Right ventricle myocardium superior (tissue), 1 donor: Measurements from ENCODE around the gene CASR. TPM values are rescaled to one million over a fixed set of nuclear protein-coding genes. Genes with fewer than 3 reads are reported as not detected.

Source experiments
- ATAC-seq: fragments of 200-7000 bp; cut with Tn5 transposase; one replicate; pipeline ENCODE4 v1.9.1; 2020; ENCODE audit warnings: mild to moderate bottlenecking; ENCODE audit not compliant: poor library complexity
- DNase-seq: peaks from one replicate; pipeline ENCODE4 v3.0.0-alpha.2; 2020
- intact Hi-C: fragments of 100-400 bp; cut with DNase I; formaldehyde crosslinking; loops from one replicate; pipeline ENCODE4 v1.11.2; 2022
- total RNA-seq: library from RNA; stranded (reverse); fragmentation: NEBNext Ultra II Directional; extraction: Animal tissue kit (Norgen Biotek cat#: 25700); gene quantifications from one replicate; pipeline ENCODE4 v1.2.1, GENCODE V29; 2021
- donor health status: DM: no; HTN: yes; CAD: no; lungs with severe emphysema.

CASR gene
- total RNA-seq, 1 donor from 2014 or later = not detected

GRCh38 chr3:122318620-122319019 is 135.2 kb downstream of the CASR start:
- DNase-seq (no peak), ATAC-seq (no peak)
- intact Hi-C loops = no loop called here

GRCh38 chr3:122322095-122323075 is 138.9 kb downstream of the CASR start:
- intact Hi-C loops = no loop called here
- DNase-seq (no peak), ATAC-seq (no peak)

- DNase-seq (no peak), ATAC-seq (no peak)
- intact Hi-C loops = no loop called here
Measured at GRCh38 chr3:122324871-122325323, 141.4 kb downstream of the CASR start, which contains the start of gene CSTA. Gene CSTA (plus strand): TSS chr3:122325248. CDS start chr3:122325293, 45 bp downstream.

- intact Hi-C loops = no loop called here
- no peak for DNase-seq
- no peak for ATAC-seq
Measured at GRCh38 chr3:122325769-122326168, 142.3 kb downstream of the CASR start.

GRCh38 chr3:122331886-122332285 is 148.4 kb downstream of the CASR start:
- intact Hi-C loops = no loop called here
- ATAC-seq = no peak
- DNase-seq = no peak

- intact Hi-C loops = no loop called here
Measured at GRCh38 chr3:122332551-122332950, 149.1 kb downstream of the CASR start.

More at GRCh38 chr3:122332551-122332950, 149.1 kb downstream of the CASR start:
- ATAC-seq (no peak), DNase-seq (no peak)

Other genes starting within 250 kb of the CASR start
- 0.38 TPM for gene ILDR1, start 161.4 kb upstream of the CASR start, total RNA-seq
- gene CD86, start 128.3 kb upstream of the CASR start, total RNA-seq = 3.7 TPM
- 0.73 TPM for gene CSTA, start 141.6 kb downstream of the CASR start, total RNA-seq
- gene MIX23, start 199.6 kb downstream of the CASR start, total RNA-seq = 25.0 TPM
- gene FAM162A, start 200.5 kb downstream of the CASR start, total RNA-seq = 144 TPM
- gene WDR5B, start 232.4 kb downstream of the CASR start, total RNA-seq = 2.4 TPM